Lower lobe of right lung (tissue), 2 donors: ENCODE measurements around the gene OTUB1. TPM values are rescaled to one million over a fixed set of nuclear protein-coding genes. Genes with fewer than 3 reads are reported as not detected.

ENCODE experiments used
- ATAC-seq, 2 donors: fragments of 200-7000 bp; cut with Tn5 transposase; one replicate each; pipeline ENCODE4 v1.9.1; 2020 to 2022; ENCODE audit warnings: mild to moderate bottlenecking in 2 of 2, moderate library complexity in 2 of 2
- DNase-seq: peaks from one replicate; pipeline ENCODE4 v3.0.0-alpha.2; 2020
- H3K27ac ChIP-seq: fragments of 200-600 bp; one replicate; pipeline ENCODE4 v1.8.0; 2022
- H3K27me3 ChIP-seq: fragments of 200-600 bp; one replicate; pipeline ENCODE4 v1.8.0; 2022; ENCODE audit warnings: low read depth
- H3K36me3 ChIP-seq: fragments of 200-600 bp; one replicate; pipeline ENCODE4 v1.8.0; 2022; ENCODE audit warnings: mild to moderate bottlenecking
- H3K4me1 ChIP-seq: fragments of 200-600 bp; one replicate; pipeline ENCODE4 v1.8.0; 2022
- H3K4me3 ChIP-seq: fragments of 200-600 bp; one replicate; pipeline ENCODE4 v1.8.0; 2022; ENCODE audit warnings: mild to moderate bottlenecking
- H3K9me3 ChIP-seq: fragments of 200-600 bp; one replicate; pipeline ENCODE4 v1.8.0; 2022
- CTCF ChIP-seq: fragments of 200-600 bp; IDR thresholded peaks from one replicate; pipeline ENCODE4 v1.8.0; 2022; ENCODE audit warnings: antibody characterized with exemption, mild to moderate bottlenecking
- intact Hi-C: fragments of 100-400 bp; cut with DNase I; formaldehyde crosslinking; loops from one replicate; pipeline ENCODE4 v1.11.0; 2022
- total RNA-seq: library from RNA; stranded (reverse); fragmentation: NEBNext Ultra II Directional; extraction: Animal tissue kit (Norgen Biotek cat#: 25700); gene quantifications from one replicate; pipeline ENCODE4 v1.2.1, GENCODE V29; 2021
- donor health status: DM: no; HTN: yes; CAD: no; lungs with severe emphysema.

The OTUB1 gene
- total RNA-seq, 1 donor from 2014 or later = 61.9 TPM

- Histone ChIP-seq H3K4me1 (peaks cover 17% of the 10 kb centered on the region), H3K9me3 (no peaks in the 10 kb centered on the region), H3K4me3 (no peak overlapping the region), H3K27ac (no peak overlapping the region), H3K36me3 (no peaks in the 10 kb centered on the region), H3K27me3 (peaks cover 34% of the 10 kb centered on the region)
- intact Hi-C loops = no loop called here
- TF ChIP-seq CTCF = no peak
- ATAC-seq = no peak
- no peak for DNase-seq
Observed at GRCh38 chr11:64039012-64039665, 52.9 kb downstream of the OTUB1 start.

GRCh38 chr11:64040684-64041322 lies 54.6 kb downstream of the OTUB1 start:
- no peak for DNase-seq
- intact Hi-C loops = no loop called here

GRCh38 chr11:64041846-64042245 lies 55.6 kb downstream of the OTUB1 start:
- intact Hi-C loops = no loop called here
- Histone ChIP-seq H3K9me3 (no peaks in the 10 kb centered on the region), H3K4me3 (no peak overlapping the region), H3K27me3 (peaks cover 11% of the 10 kb centered on the region), H3K4me1 (peaks cover 1% of the 10 kb centered on the region), H3K36me3 (no peaks in the 10 kb centered on the region), H3K27ac (no peak overlapping the region)
- no peak for TF ChIP-seq CTCF
- ATAC-seq (no peak), DNase-seq (no peak)

More at GRCh38 chr11:64040684-64041322, 54.6 kb downstream of the OTUB1 start:
- Histone ChIP-seq H3K27ac (no peak overlapping the region), H3K27me3 (peaks cover 22% of the 10 kb centered on the region), H3K9me3 (no peaks in the 10 kb centered on the region), H3K4me1 (peaks cover 11% of the 10 kb centered on the region), H3K4me3 (no peak overlapping the region), H3K36me3 (no peaks in the 10 kb centered on the region)
- peak; percentile 33 to 44 for ATAC-seq
- peak; percentile 39 for TF ChIP-seq CTCF

GRCh38 chr11:64042301-64042700 lies 56.1 kb downstream of the OTUB1 start:
- TF ChIP-seq CTCF = no peak

GRCh38 chr11:64043545-64043944 lies 57.3 kb downstream of the OTUB1 start:
- no peaks in the 10 kb centered on the region for H3K27me3 ChIP-seq
- intact Hi-C loops = no loop called here
- ATAC-seq (no peak), DNase-seq (no peak)
- no peak overlapping the region for H3K27ac ChIP-seq
- no peak overlapping the region for H3K4me3 ChIP-seq
- no peaks in the 10 kb centered on the region for H3K36me3 ChIP-seq
- H3K9me3 ChIP-seq = no peaks in the 10 kb centered on the region
- TF ChIP-seq CTCF = no peak
- H3K4me1 ChIP-seq = no peaks in the 10 kb centered on the region

More at GRCh38 chr11:64042301-64042700, 56.1 kb downstream of the OTUB1 start:
- no peak overlapping the region for H3K27ac ChIP-seq
- H3K4me3 ChIP-seq = no peak overlapping the region
- no peaks in the 10 kb centered on the region for H3K36me3 ChIP-seq
- no peak for DNase-seq
- no peaks in the 10 kb centered on the region for H3K4me1 ChIP-seq
- intact Hi-C loops = no loop called here
- peaks cover 7% of the 10 kb centered on the region for H3K27me3 ChIP-seq
- ATAC-seq = no peak
- H3K9me3 ChIP-seq = no peaks in the 10 kb centered on the region
